HepG2 (cell line): ENCODE results near the gene CCDC148. TPM values are rescaled to one million over a fixed set of nuclear protein-coding genes. Genes with fewer than 3 reads are reported as not detected.
A peak's percentile ranks its signal among the peaks of the same experiment; 100 is the strongest.

ENCODE experiments used
- ATF5 ChIP-seq: sonication (generic); formaldehyde crosslinking; IDR thresholded peaks from 2 replicates; pipeline ENCODE4 v1.4.0; 2020; ENCODE audit warnings: mild to moderate bottlenecking, low read depth, missing genetic modification reagents
- ATF6 ChIP-seq: sonication (generic); formaldehyde crosslinking; conservative IDR thresholded peaks from 2 replicates; pipeline ENCODE4 v1.4.0; 2020; ENCODE audit warnings: missing genetic modification reagents
- EP300 ChIP-seq, 3 experiments: sonication (generic) in 1 of 3; formaldehyde crosslinking in 1 of 3; IDR thresholded peaks; 2 replicates each; pipeline versions ENCODE4 v1.5.1 to v1.6.1; 2011 to 2020; ENCODE audit warnings: low read depth in 2 of 3, low read length in 2 of 3, borderline replicate concordance in 1 of 3, improper control_type of control experiment in 1 of 3, mild to moderate bottlenecking in 1 of 3, missing genetic modification reagents in 1 of 3, moderate library complexity in 1 of 3
- ISL2 ChIP-seq: sonication (generic); formaldehyde crosslinking; IDR thresholded peaks from 2 replicates; pipeline ENCODE4 v1.5.0; 2020; ENCODE audit warnings: missing genetic modification reagents
- JDP2 ChIP-seq: sonication (generic); formaldehyde crosslinking; IDR thresholded peaks from 2 replicates; pipeline ENCODE4 v1.8.1; 2022; ENCODE audit warnings: missing genetic modification reagents, borderline replicate concordance
- KLF9 ChIP-seq: IDR thresholded peaks from 2 replicates; pipeline ENCODE4 v1.6.1; 2016; ENCODE audit warnings: low read depth
- MAFG ChIP-seq: sonication (generic); formaldehyde crosslinking; IDR thresholded peaks from 2 replicates; pipeline ENCODE4 v1.5.1; 2020; ENCODE audit warnings: mild to moderate bottlenecking, missing genetic modification reagents
- NFYB ChIP-seq: sonication (generic); formaldehyde crosslinking; IDR thresholded peaks from 2 replicates; pipeline ENCODE4 v1.4.0; 2020; ENCODE audit warnings: missing genetic modification reagents
- RORA ChIP-seq: sonication (generic); formaldehyde crosslinking; IDR thresholded peaks from 2 replicates; pipeline ENCODE4 v1.5.0; 2020; ENCODE audit warnings: mild to moderate bottlenecking, missing genetic modification reagents, moderate library complexity
- SALL1 ChIP-seq: sonication (generic); formaldehyde crosslinking; IDR thresholded peaks from 2 replicates; pipeline ENCODE4 v1.8.0; 2022; ENCODE audit warnings: mild to moderate bottlenecking, missing genetic modification reagents
- TARDBP ChIP-seq: sonication (generic); formaldehyde crosslinking; IDR thresholded peaks from 2 replicates; pipeline ENCODE4 v1.8.0; 2022; ENCODE audit warnings: mild to moderate bottlenecking, missing genetic modification reagents
- YEATS4 ChIP-seq: sonication (generic); formaldehyde crosslinking; IDR thresholded peaks from 2 replicates; pipeline ENCODE4 v1.4.0; 2020; ENCODE audit warnings: missing genetic modification reagents, borderline replicate concordance
- ZBED4 ChIP-seq: sonication (generic); formaldehyde crosslinking; IDR thresholded peaks from 2 replicates; pipeline ENCODE4 v1.4.0; 2020; ENCODE audit warnings: missing genetic modification reagents, borderline replicate concordance
- ZBTB3 ChIP-seq: sonication (generic); formaldehyde crosslinking; IDR thresholded peaks from 2 replicates; pipeline ENCODE4 v1.4.0; 2020; ENCODE audit warnings: low read depth, mild to moderate bottlenecking, moderate library complexity, missing genetic modification reagents, borderline replicate concordance
- ZBTB7A ChIP-seq: sonication (generic); formaldehyde crosslinking; IDR thresholded peaks from 2 replicates; pipeline ENCODE4 v1.8.0; 2022; ENCODE audit warnings: mild to moderate bottlenecking, missing genetic modification reagents
- ZNF10 ChIP-seq: sonication (generic); formaldehyde crosslinking; IDR thresholded peaks from 2 replicates; pipeline ENCODE4 v1.4.0; 2020; ENCODE audit warnings: mild to moderate bottlenecking, low read depth, missing genetic modification reagents, borderline replicate concordance
- ZNF121 ChIP-seq: sonication (generic); formaldehyde crosslinking; IDR thresholded peaks from 2 replicates; pipeline ENCODE4 v1.5.0; 2020; ENCODE audit warnings: mild to moderate bottlenecking, missing genetic modification reagents
- ZNF562 ChIP-seq: sonication (generic); formaldehyde crosslinking; IDR thresholded peaks from 2 replicates; pipeline ENCODE4 v1.8.0; 2022; ENCODE audit warnings: missing genetic modification reagents, borderline replicate concordance
- ZNF616 ChIP-seq: sonication (generic); formaldehyde crosslinking; IDR thresholded peaks from 2 replicates; pipeline ENCODE4 v1.5.0; 2020; ENCODE audit warnings: low read depth, mild to moderate bottlenecking, missing genetic modification reagents
- ZNF674 ChIP-seq: sonication (generic); formaldehyde crosslinking; IDR thresholded peaks from 2 replicates; pipeline ENCODE4 v1.5.0; 2020; ENCODE audit warnings: low read depth, mild to moderate bottlenecking, missing genetic modification reagents
- ZNF883 ChIP-seq: sonication (generic); formaldehyde crosslinking; IDR thresholded peaks from 2 replicates; pipeline ENCODE4 v1.5.1; 2020; ENCODE audit warnings: mild to moderate bottlenecking, missing genetic modification reagents; ENCODE audit errors: not compliant biosample characterization
- polyA plus RNA-seq, 8 experiments: library from polyadenylated mRNA; depleted of rRNA in 3 of 8; stranded (reverse) in 7 of 8; unstranded in 1 of 8; fragments of >200 nt; fragmentation: Illumina TruSeq in 4 of 8; extraction: Trizol in 4 of 8; gene quantifications; 2 replicates each; pipeline versions ENCODE4 v1.2.1 to v1.2.3, GENCODE V29; 2011 to 2016; ENCODE audit warnings: low read depth in 4 of 8, missing spikeins in 1 of 8, mixed read lengths in 1 of 8; ENCODE audit not compliant: insufficient read depth in 1 of 8
- total RNA-seq, 5 experiments: library from RNA; depleted of rRNA; stranded (reverse); fragments of >200 nt; fragmentation: Illumina TruSeq; extraction: Trizol; gene quantifications; 2 replicates each; pipeline ENCODE4 v1.2.3, GENCODE V29; 2016; ENCODE audit warnings: low read depth in 1 of 5
- TF ChIP-seq, protein P1 (sequence below): IDR thresholded peaks from 2 replicates; pipeline ENCODE4 v1.6.1; 2012; ENCODE audit warnings: inconsistent platforms

Gene CCDC148
- total and polyA plus RNA-seq, 2 of the 13 experiments (the other 11 are each of a cell fraction or from before 2014, with no cell fraction given) = 0.30 to 0.49 TPM

GRCh38 chr2:158457826-158458616 lies 1.5 kb upstream of the CCDC148 start (continued):
- peak; percentile 59 for TF ChIP-seq ZNF121 (CRISPR knock-in tag)
- TF ChIP-seq, protein P1, sequence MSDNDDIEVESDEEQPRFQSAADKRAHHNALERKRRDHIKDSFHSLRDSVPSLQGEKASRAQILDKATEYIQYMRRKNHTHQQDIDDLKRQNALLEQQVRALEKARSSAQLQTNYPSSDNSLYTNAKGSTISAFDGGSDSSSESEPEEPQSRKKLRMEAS = peak; percentile 97
- peak; percentile 95 for TF ChIP-seq ISL2 (CRISPR knock-in tag)
- peak; percentile 97; the same call in 1 of the 2 replicates for TF ChIP-seq ATF6 (CRISPR knock-in tag)
- 0 out of 2 replicates have a peak, but pooled peaks have one; percentile 60 for TF ChIP-seq ZNF562 (CRISPR knock-in tag)
- no peak for TF ChIP-seq MAFG (CRISPR knock-in tag)
- peak; percentile 58 for TF ChIP-seq NFYB
- TF ChIP-seq ZNF616 (CRISPR knock-in tag) = peak; percentile 83
- no peak for TF ChIP-seq RORA
- TF ChIP-seq ZBTB3 (CRISPR knock-in tag) = peak; percentile 92; the same call in 1 of the 2 replicates
- no peak for TF ChIP-seq ZNF10
- peak; percentile 84; the same call in 1 of the 2 replicates for TF ChIP-seq ZBED4 (CRISPR knock-in tag)
- peak; percentile 83 for TF ChIP-seq KLF9 (CRISPR knock-in tag)
- TF ChIP-seq ZNF883 (CRISPR knock-in tag) = peak; percentile 93
- TF ChIP-seq ZBTB7A (CRISPR knock-in tag) = peak; percentile 89; the same call in 1 of the 2 replicates
- peak; percentile 92 for TF ChIP-seq TARDBP (CRISPR knock-in tag)
- TF ChIP-seq EP300 (IDR thresholded peaks at IDR 0.05; ENCODE audit: low read depth in 2 of 2, low read length in 2 of 2) = peak; percentile 89 to 94
- peak; percentile 93 for TF ChIP-seq EP300 (CRISPR knock-in tag; IDR thresholded peaks at IDR 0.05; ENCODE audit: borderline replicate concordance)
- TF ChIP-seq ZNF674 = no peak; the same call in 1 of the 2 replicates
- TF ChIP-seq YEATS4 (CRISPR knock-in tag) = peak; percentile 94
- peak; percentile 83; the same call in 1 of the 2 replicates for TF ChIP-seq ATF5 (CRISPR knock-in tag)
- TF ChIP-seq SALL1 (CRISPR knock-in tag) = peak; percentile 99
- peak; percentile 62; the same call in 1 of the 2 replicates for TF ChIP-seq JDP2 (CRISPR knock-in tag)
